ENCODE measurements around the gene TMC6. TPM values are rescaled to one million over a fixed set of nuclear protein-coding genes. Genes with fewer than 3 reads are reported as not detected.

TMC6 gene
- total and polyA plus RNA-seq, 2 of the 13 experiments (the other 11 are each of a cell fraction or from before 2014, with no cell fraction given) = 48.4 to 99.1 TPM

- TF ChIP-seq ZNF562 (CRISPR knock-in tag; IDR thresholded peaks at IDR 0.05; ENCODE audit: borderline replicate concordance) = no peak
- no peak for TF ChIP-seq HNRNPK (IDR thresholded peaks at IDR 0.05; ENCODE audit: low read depth, low read length, poor library complexity, severe bottlenecking)
- TF ChIP-seq ZNF747 (CRISPR knock-in tag; IDR thresholded peaks at IDR 0.05; ENCODE audit: borderline replicate concordance) = peak; percentile 69; the same call in 1 of the 2 replicates
- TF ChIP-seq KLF9 (CRISPR knock-in tag; IDR thresholded peaks at IDR 0.05; ENCODE audit: low read depth) = no peak
- no peak for TF ChIP-seq ZNF431 (CRISPR knock-in tag; IDR thresholded peaks at IDR 0.05; ENCODE audit: borderline replicate concordance, low read depth)
- TF ChIP-seq ZBTB44 (CRISPR knock-in tag; IDR thresholded peaks at IDR 0.05) = no peak
- TF ChIP-seq ZNF788 (CRISPR knock-in tag; IDR thresholded peaks at IDR 0.05; ENCODE audit: borderline replicate concordance) = peak; percentile 93; the same call in 1 of the 2 replicates
- peak; percentile 43; the same call in 1 of the 2 replicates for TF ChIP-seq MIER3 (CRISPR knock-in tag; IDR thresholded peaks at IDR 0.05; ENCODE audit: borderline replicate concordance)
- TF ChIP-seq ZNF383 (CRISPR knock-in tag; IDR thresholded peaks at IDR 0.05; ENCODE audit: borderline replicate concordance) = no peak
- TF ChIP-seq ELF1 (CRISPR knock-in tag; IDR thresholded peaks at IDR 0.05) = 0 out of 2 replicates have a peak, but pooled peaks have one; percentile 11
- no peak for TF ChIP-seq ZKSCAN1 (IDR thresholded peaks at IDR 0.05; ENCODE audit: low read length)
- no peak for TF ChIP-seq POLR2G (IDR thresholded peaks at IDR 0.05; ENCODE audit: low read depth, low read length)
- no peak; the same call in 1 of the 2 replicates for TF ChIP-seq ZZZ3 (CRISPR knock-in tag; IDR thresholded peaks at IDR 0.05; ENCODE audit: borderline replicate concordance)
- TF ChIP-seq ATM (IDR thresholded peaks at IDR 0.05; ENCODE audit: borderline replicate concordance) = no peak
- TF ChIP-seq KDM5B (CRISPR knock-in tag; IDR thresholded peaks at IDR 0.05; ENCODE audit: borderline replicate concordance) = peak; percentile 87
- TF ChIP-seq PCBP2 (optimal IDR thresholded peaks at IDR 0.05; ENCODE audit: low read depth, low read length, poor library complexity, severe bottlenecking) = no peak
- TF ChIP-seq ZNF781 (CRISPR knock-in tag; IDR thresholded peaks at IDR 0.05; ENCODE audit: borderline replicate concordance, not compliant biosample characterization) = peak; percentile 53
- TF ChIP-seq HDAC6 (IDR thresholded peaks at IDR 0.05; ENCODE audit: low read depth, low read length) = no peak
- no peak for TF ChIP-seq RBM22 (optimal IDR thresholded peaks at IDR 0.05; ENCODE audit: low read length)
- TF ChIP-seq, protein P1, sequence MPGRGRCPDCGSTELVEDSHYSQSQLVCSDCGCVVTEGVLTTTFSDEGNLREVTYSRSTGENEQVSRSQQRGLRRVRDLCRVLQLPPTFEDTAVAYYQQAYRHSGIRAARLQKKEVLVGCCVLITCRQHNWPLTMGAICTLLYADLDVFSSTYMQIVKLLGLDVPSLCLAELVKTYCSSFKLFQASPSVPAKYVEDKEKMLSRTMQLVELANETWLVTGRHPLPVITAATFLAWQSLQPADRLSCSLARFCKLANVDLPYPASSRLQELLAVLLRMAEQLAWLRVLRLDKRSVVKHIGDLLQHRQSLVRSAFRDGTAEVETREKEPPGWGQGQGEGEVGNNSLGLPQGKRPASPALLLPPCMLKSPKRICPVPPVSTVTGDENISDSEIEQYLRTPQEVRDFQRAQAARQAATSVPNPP (CRISPR knock-in tag; IDR thresholded peaks at IDR 0.05) = no peak
- TF ChIP-seq NFYC (CRISPR knock-in tag; IDR thresholded peaks at IDR 0.05) = no peak; the same call in 1 of the 2 replicates
- no peak for TF ChIP-seq TMF1 (CRISPR knock-in tag; IDR thresholded peaks at IDR 0.05; ENCODE audit: low read depth)
- no peak for TF ChIP-seq ZNF780A (CRISPR knock-in tag; IDR thresholded peaks at IDR 0.05)
- no peak for TF ChIP-seq PAWR (CRISPR knock-in tag; IDR thresholded peaks at IDR 0.05; ENCODE audit: borderline replicate concordance)
- TF ChIP-seq SALL1 (CRISPR knock-in tag; IDR thresholded peaks at IDR 0.05) = peak; percentile 92
- TF ChIP-seq MXD4 (CRISPR knock-in tag; IDR thresholded peaks at IDR 0.05) = no peak; the same call in 1 of the 2 replicates
Measured at GRCh38 chr17:78144736-78145641, 16.4 kb upstream of the TMC6 start (continued).

Measured in HepG2 (cell line).